GM19351 (cell line): ENCODE data around the gene BTBD19.
"Not testable (repeated sequence)": the region's sequence is repeated elsewhere in the genome, so short reads cannot be mapped to it uniquely, and the experiment has no call there.

Experiments
- ATAC-seq: cut with Tn5 transposase; IDR thresholded peaks from one replicate; pipeline ENCODE4 v1.9.1; 2021; ENCODE audit warnings: mild to moderate bottlenecking, moderate library complexity; ENCODE audit not compliant: unreplicated experiment

Gene BTBD19

GRCh38 chr1:44808063-44808937 lies at the start of gene BTBD19:
Gene BTBD19 (plus strand): TSS chr1:44808523. CDS start chr1:44808821, 298 bp downstream.
- peak; percentile 28 for ATAC-seq

GRCh38 chr1:44759077-44759476 lies 49.2 kb upstream of the BTBD19 start:
- ATAC-seq = no peak

GRCh38 chr1:44760876-44761275 lies 47.4 kb upstream of the BTBD19 start:
- ATAC-seq = no peak

- not testable (repeated sequence) for ATAC-seq
Observed at GRCh38 chr1:44766421-44766820, 41.9 kb upstream of the BTBD19 start.

GRCh38 chr1:44775078-44775929 lies 33.0 kb upstream of the BTBD19 start, which contains the start of gene RPS8:
Gene RPS8 (plus strand): TSS chr1:44775540. CDS start chr1:44775597, 57 bp downstream.
- ATAC-seq = peak; percentile 82

- peak; percentile 16 for ATAC-seq
Observed at GRCh38 chr1:44775930-44776729, 32.2 kb upstream of the BTBD19 start.

GRCh38 chr1:44776730-44777068 lies 31.6 kb upstream of the BTBD19 start:
- no peak for ATAC-seq

- ATAC-seq = no peak
Observed at GRCh38 chr1:44777547-44777946, 30.8 kb upstream of the BTBD19 start.

GRCh38 chr1:44777969-44778635 lies 30.2 kb upstream of the BTBD19 start:
- ATAC-seq = no peak

GRCh38 chr1:44778705-44779576 lies 29.4 kb upstream of the BTBD19 start:
- no peak for ATAC-seq

- no peak for ATAC-seq
Observed at GRCh38 chr1:44780583-44781121, 27.7 kb upstream of the BTBD19 start.

- ATAC-seq = no peak
Observed at GRCh38 chr1:44783697-44784093, 24.6 kb upstream of the BTBD19 start.

GRCh38 chr1:44784094-44785028 lies 24.0 kb upstream of the BTBD19 start:
- ATAC-seq = no peak

GRCh38 chr1:44785029-44785380 lies 23.3 kb upstream of the BTBD19 start:
- no peak for ATAC-seq

GRCh38 chr1:44785501-44786137 lies 22.7 kb upstream of the BTBD19 start:
- no peak for ATAC-seq

GRCh38 chr1:44786138-44786840 lies 22.0 kb upstream of the BTBD19 start:
- peak; percentile 70 for ATAC-seq

- ATAC-seq = no peak
Observed at GRCh38 chr1:44786841-44787426, 21.4 kb upstream of the BTBD19 start.
